HG02885 (cell line): Measurements from ENCODE around the gene TEX28.
"Not testable (repeated sequence)": the region's sequence is repeated elsewhere in the genome, so short reads cannot be mapped to it uniquely, and the experiment has no call there.

Experiments used
- ATAC-seq: cut with Tn5 transposase; IDR thresholded peaks from one replicate; pipeline ENCODE4 v1.9.1; 2021; ENCODE audit warnings: mild to moderate bottlenecking; ENCODE audit not compliant: unreplicated experiment, poor library complexity

TEX28 gene

GRCh38 chrX:154294791-154295574 lies at the start of gene TEX28:
Gene TEX28, minus strand, starts transcription at chrX:154295124. Its CDS starts 3,007 bp downstream, at chrX:154292117.
- ATAC-seq = no peak

GRCh38 chrX:154343620-154344019 lies 48.7 kb upstream of the TEX28 start:
- not testable (repeated sequence) for ATAC-seq

- not testable (repeated sequence) for ATAC-seq
Measured at GRCh38 chrX:154343063-154343462, 48.1 kb upstream of the TEX28 start.

- ATAC-seq = peak; percentile 74
Measured at GRCh38 chrX:154341399-154342298, 46.7 kb upstream of the TEX28 start.

- ATAC-seq = no peak
Measured at GRCh38 chrX:154334496-154334895, 39.6 kb upstream of the TEX28 start.

GRCh38 chrX:154333837-154334271 lies 38.9 kb upstream of the TEX28 start:
- ATAC-seq = peak; percentile 56

GRCh38 chrX:154333116-154333515 lies 38.2 kb upstream of the TEX28 start:
- no peak for ATAC-seq

GRCh38 chrX:154332561-154332960 lies 37.6 kb upstream of the TEX28 start:
- ATAC-seq = no peak

GRCh38 chrX:154329294-154329693 lies 34.4 kb upstream of the TEX28 start:
- no peak for ATAC-seq

GRCh38 chrX:154328646-154329045 lies 33.7 kb upstream of the TEX28 start:
- ATAC-seq = no peak

GRCh38 chrX:154327038-154327820 lies 32.3 kb upstream of the TEX28 start:
- no peak for ATAC-seq

GRCh38 chrX:154325541-154325940 lies 30.6 kb upstream of the TEX28 start:
- no peak for ATAC-seq

GRCh38 chrX:154323537-154323936 lies 28.6 kb upstream of the TEX28 start:
- ATAC-seq = no peak

- no peak for ATAC-seq
Measured at GRCh38 chrX:154322890-154323289, 28.0 kb upstream of the TEX28 start.

- ATAC-seq = no peak
Measured at GRCh38 chrX:154321594-154321993, 26.7 kb upstream of the TEX28 start.

GRCh38 chrX:154321152-154321551 lies 26.2 kb upstream of the TEX28 start:
- no peak for ATAC-seq

- no peak for ATAC-seq
Measured at GRCh38 chrX:154320406-154320805, 25.5 kb upstream of the TEX28 start.

- no peak for ATAC-seq
Measured at GRCh38 chrX:154317391-154317995, 22.6 kb upstream of the TEX28 start.

- ATAC-seq = no peak
Measured at GRCh38 chrX:154315416-154315815, 20.5 kb upstream of the TEX28 start.

GRCh38 chrX:154313147-154313546 lies 18.2 kb upstream of the TEX28 start:
- no peak for ATAC-seq
